Osteocyte (in vitro differentiated cells): Measurements from ENCODE around the gene RAMACL. TPM values are rescaled to one million over a fixed set of nuclear protein-coding genes. Genes with fewer than 3 reads are reported as not detected.
"Not testable (repeated sequence)": the region's sequence is repeated elsewhere in the genome, so short reads cannot be mapped to it uniquely, and the experiment has no call there.

ENCODE experiments used
- DNase-seq: peaks from one replicate; pipeline ENCODE4 v3.0.0; 2021; ENCODE audit warnings: mixed read lengths; ENCODE audit not compliant: unreplicated experiment; ENCODE audit errors: extremely low spot score
- H3K27ac Mint-ChIP-seq: one replicate; pipeline ENCODE4 v1.8.0; 2021; ENCODE audit warnings: mild to moderate bottlenecking, mixed read lengths; ENCODE audit not compliant: unreplicated experiment
- H3K27me3 Mint-ChIP-seq: one replicate; pipeline ENCODE4 v1.8.0; 2021; ENCODE audit warnings: mixed read lengths; ENCODE audit not compliant: unreplicated experiment
- H3K36me3 Mint-ChIP-seq: one replicate; pipeline ENCODE4 v1.8.0; 2021; ENCODE audit warnings: mixed read lengths; ENCODE audit not compliant: unreplicated experiment
- H3K4me1 Mint-ChIP-seq: one replicate; pipeline ENCODE4 v1.8.0; 2021; ENCODE audit warnings: mixed read lengths; ENCODE audit not compliant: unreplicated experiment
- H3K4me3 Mint-ChIP-seq: one replicate; pipeline ENCODE4 v1.8.0; 2021; ENCODE audit warnings: mild to moderate bottlenecking, moderate library complexity, mixed read lengths; ENCODE audit not compliant: unreplicated experiment
- H3K9me3 Mint-ChIP-seq: one replicate; pipeline ENCODE4 v1.8.0; 2021; ENCODE audit warnings: mixed read lengths; ENCODE audit not compliant: unreplicated experiment
- total RNA-seq: library from RNA; stranded (reverse); gene quantifications from 2 replicates; pipeline ENCODE4 v1.2.1, GENCODE V29; 2021
- TF ChIP-seq, protein P1 (sequence below): fragments of 200-600 bp; sonication (generic); IDR thresholded peaks from 2 replicates; pipeline ENCODE4 v1.5.0; 2021; ENCODE audit warnings: antibody characterized with exemption, mild to moderate bottlenecking, moderate library complexity

RAMACL gene
- total RNA-seq, 1 donor from 2014 or later: 3.6 TPM

DNA sequence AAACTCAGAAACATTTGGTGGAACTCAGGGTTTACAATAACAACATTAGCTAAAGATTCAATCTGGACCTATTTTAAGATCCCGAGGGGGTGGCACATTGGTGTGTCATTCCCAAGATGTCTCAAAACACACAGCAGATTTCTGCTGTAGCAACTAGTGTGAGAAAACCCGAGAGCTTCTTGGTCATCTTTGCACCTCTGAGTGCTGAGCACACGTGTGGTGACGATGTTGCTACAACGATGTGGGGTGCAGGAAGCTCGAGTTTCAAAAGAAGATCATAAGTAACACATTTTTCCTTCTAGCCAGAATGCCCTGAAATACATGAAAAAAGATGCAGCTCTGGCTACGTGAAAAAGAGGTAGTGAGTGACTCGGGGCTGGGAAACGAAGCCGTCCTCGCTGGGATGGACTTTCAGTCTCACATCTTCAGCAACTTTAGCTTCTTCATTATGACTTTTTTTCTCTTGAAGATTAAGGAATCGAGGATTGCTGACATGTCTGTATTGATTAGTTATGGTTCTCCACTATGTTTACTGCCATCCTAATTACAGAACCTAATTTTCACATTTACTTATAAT lies 1.5 kb downstream of the RAMACL start:
- Mint-ChIP-seq H3K9me3 (no peaks in the 10 kb centered on the region), H3K4me3 (no peak overlapping the region), H3K4me1 (peaks cover 41% of the 10 kb centered on the region), H3K36me3 (peaks cover 8% of the 10 kb centered on the region), H3K27ac (no peak overlapping the region), H3K27me3 (no peaks in the 10 kb centered on the region)
- TF ChIP-seq, protein P1, sequence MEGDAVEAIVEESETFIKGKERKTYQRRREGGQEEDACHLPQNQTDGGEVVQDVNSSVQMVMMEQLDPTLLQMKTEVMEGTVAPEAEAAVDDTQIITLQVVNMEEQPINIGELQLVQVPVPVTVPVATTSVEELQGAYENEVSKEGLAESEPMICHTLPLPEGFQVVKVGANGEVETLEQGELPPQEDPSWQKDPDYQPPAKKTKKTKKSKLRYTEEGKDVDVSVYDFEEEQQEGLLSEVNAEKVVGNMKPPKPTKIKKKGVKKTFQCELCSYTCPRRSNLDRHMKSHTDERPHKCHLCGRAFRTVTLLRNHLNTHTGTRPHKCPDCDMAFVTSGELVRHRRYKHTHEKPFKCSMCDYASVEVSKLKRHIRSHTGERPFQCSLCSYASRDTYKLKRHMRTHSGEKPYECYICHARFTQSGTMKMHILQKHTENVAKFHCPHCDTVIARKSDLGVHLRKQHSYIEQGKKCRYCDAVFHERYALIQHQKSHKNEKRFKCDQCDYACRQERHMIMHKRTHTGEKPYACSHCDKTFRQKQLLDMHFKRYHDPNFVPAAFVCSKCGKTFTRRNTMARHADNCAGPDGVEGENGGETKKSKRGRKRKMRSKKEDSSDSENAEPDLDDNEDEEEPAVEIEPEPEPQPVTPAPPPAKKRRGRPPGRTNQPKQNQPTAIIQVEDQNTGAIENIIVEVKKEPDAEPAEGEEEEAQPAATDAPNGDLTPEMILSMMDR: no peak
- DNase-seq: no peak

DNA sequence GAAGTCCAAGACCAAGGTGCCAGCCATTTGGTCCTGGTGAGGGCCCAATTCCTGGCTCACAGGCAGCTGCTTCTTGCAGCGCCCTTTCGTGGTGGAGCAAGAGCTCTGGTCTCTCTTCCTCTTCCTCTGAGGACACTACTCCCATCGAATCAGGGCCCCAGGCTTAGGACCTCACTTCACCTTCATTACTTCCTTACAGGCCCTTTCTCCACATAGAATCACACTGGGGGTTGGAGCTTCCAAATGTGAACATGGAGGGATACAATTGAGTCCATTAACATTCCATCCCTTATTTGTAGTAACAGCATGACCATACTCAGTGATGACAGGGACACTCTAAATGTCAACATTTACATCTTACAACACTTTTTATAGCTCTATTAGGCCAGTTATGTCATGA lies 2.3 kb downstream of the RAMACL start:
- Mint-ChIP-seq H3K36me3 (peaks cover 8% of the 10 kb centered on the region), H3K4me1 (peaks cover 37% of the 10 kb centered on the region), H3K9me3 (no peaks in the 10 kb centered on the region), H3K27me3 (no peaks in the 10 kb centered on the region), H3K27ac (no peak overlapping the region), H3K4me3 (no peak overlapping the region)
- TF ChIP-seq, protein P1: no peak
- DNase-seq: no peak

DNA sequence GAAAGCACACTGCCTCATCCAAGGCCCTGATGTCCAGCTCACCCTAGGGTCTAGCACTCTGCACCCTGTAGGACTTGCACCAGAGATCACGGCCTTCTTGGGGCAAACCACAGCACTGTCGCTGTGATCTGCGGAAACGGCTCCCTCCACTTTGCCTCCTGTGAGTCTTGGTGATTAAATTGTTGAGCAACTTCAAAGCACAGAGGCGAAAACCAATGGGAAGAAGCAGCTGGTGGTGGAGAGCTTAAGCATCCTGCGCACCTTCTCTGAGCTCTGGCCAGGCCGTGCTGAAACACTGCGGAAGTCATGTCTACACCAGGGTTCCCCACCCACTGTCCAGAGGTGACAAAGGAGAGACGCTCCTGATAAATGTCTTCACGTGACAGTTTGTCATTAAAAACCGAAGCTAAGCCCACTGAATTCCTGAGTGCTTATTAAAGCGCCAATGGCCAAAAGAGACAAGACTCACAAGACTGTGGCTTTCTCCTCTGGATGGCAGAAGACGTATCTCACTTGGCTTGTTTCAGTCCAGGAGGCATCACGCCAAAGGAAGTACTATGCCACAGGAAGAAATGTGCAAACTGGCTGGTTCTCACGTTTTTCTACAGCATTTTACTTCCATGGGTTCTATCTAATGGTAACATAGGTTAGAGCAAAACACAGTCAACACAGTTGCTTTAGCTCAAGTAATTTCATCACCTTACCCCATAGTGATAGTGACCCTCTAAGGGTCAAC lies 3.1 kb downstream of the RAMACL start:
- peaks cover 31% of the 10 kb centered on the region for H3K4me1 Mint-ChIP-seq

DNA sequence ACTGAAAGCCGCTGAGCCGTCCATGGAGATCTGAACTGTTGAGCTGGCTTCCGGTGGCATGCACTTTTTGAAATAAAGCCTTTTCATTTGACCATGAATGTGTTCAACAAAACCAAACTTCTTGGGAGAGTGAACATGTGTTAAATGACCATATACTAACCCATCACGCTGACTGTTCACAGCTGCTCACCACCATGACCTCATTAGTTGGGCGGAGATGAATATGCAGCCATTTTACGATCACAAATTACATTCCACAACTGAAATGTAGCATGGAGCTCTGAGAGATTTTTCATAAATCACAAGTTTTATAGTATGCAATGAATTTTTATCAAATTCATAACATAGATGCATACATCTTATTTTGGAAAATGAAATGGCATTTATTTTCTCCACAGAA lies 4.2 kb downstream of the RAMACL start:
- TF ChIP-seq, protein P1: no peak
- Mint-ChIP-seq H3K27ac (no peak overlapping the region), H3K36me3 (peaks cover 14% of the 10 kb centered on the region), H3K27me3 (no peaks in the 10 kb centered on the region), H3K4me3 (no peak overlapping the region), H3K4me1 (peaks cover 20% of the 10 kb centered on the region), H3K9me3 (no peaks in the 10 kb centered on the region)
- DNase-seq: no peak

More for the DNA sequence above, 3.1 kb downstream of the RAMACL start:
- no peak overlapping the region for H3K4me3 Mint-ChIP-seq
- peaks cover 8% of the 10 kb centered on the region for H3K36me3 Mint-ChIP-seq
- no peak overlapping the region for H3K27ac Mint-ChIP-seq
- TF ChIP-seq, protein P1: no peak
- H3K27me3 Mint-ChIP-seq: no peaks in the 10 kb centered on the region
- DNase-seq: peak; percentile 44
- no peaks in the 10 kb centered on the region for H3K9me3 Mint-ChIP-seq

DNA sequence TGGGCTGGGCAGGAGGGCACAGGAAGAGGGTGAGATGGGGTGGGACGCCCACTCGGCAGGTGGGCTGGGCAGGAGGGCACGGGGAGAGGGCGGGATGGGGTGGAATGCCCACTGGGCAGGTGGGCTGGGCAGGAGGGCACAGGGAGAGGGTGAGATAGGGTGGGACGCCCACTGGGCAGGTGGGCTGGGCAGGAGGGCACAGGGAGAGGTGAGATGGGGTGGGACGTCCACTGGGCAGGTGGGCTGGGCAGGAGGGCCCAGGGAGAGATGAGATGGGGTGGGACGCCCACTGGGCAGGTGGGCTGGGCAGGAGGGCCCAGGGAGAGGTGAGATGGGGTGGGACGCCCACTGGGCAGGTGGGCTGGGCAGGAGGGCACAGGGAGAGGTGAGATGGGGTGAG lies 4.7 kb downstream of the RAMACL start:
- H3K27ac Mint-ChIP-seq, H3K4me3 Mint-ChIP-seq, H3K27me3 Mint-ChIP-seq, H3K9me3 Mint-ChIP-seq: not testable (repeated sequence)
- H3K36me3 Mint-ChIP-seq: peaks cover 14% of the 10 kb centered on the region
- DNase-seq: peak; percentile 74
- peaks cover 16% of the 10 kb centered on the region for H3K4me1 Mint-ChIP-seq
